Measurements from ENCODE around the gene EVI5L. TPM values are rescaled to one million over a fixed set of nuclear protein-coding genes. Genes with fewer than 3 reads are reported as not detected.
"Not testable (repeated sequence)": the region's sequence is repeated elsewhere in the genome, so short reads cannot be mapped to it uniquely, and the experiment has no call there.

Gene EVI5L
- total RNA-seq, 4 donors from 2014 or later: 7.7 to 22.3 (median 14.9) TPM

- H3K4me3 ChIP-seq: peak overlapping the region in 1 of 4 donors; percentile 56
- H3K27me3 ChIP-seq: peaks cover 0 to 10% of the 10 kb centered on the region in 2 donors
- DNase-seq: no peak
- no peaks in the 10 kb centered on the region for H3K36me3 ChIP-seq
- H3K9me3 ChIP-seq: no peaks in the 10 kb centered on the region
- TF ChIP-seq POLR2A (IDR thresholded peaks at IDR 0.05) (no peak), CTCF (IDR thresholded peaks at IDR 0.05) (no peak)
- H3K27ac ChIP-seq: no peak overlapping the region
- peaks cover 0 to 12% (median 0%) of the 10 kb centered on the region in 4 donors for H3K4me1 ChIP-seq
Measured at GRCh38 chr19:7887408-7888144, 57.6 kb downstream of the EVI5L start.

GRCh38 chr19:7888145-7888825 is 58.3 kb downstream of the EVI5L start, which contains the start of gene LRRC8E:
Gene LRRC8E, plus strand, starts transcription at chr19:7888510. Its CDS starts 7,094 bp downstream, at chr19:7895604.
- H3K27ac ChIP-seq: no peak within 1 kb of the TSS
- peaks cover 0 to 12% (median 0%) of the 10 kb centered on the region in 4 donors for H3K4me1 ChIP-seq

GRCh38 chr19:7888826-7889217 is 58.8 kb downstream of the EVI5L start:
- no peak for TF ChIP-seq CTCF (IDR thresholded peaks at IDR 0.05)
- TF ChIP-seq POLR2A (IDR thresholded peaks at IDR 0.05): no peak
- Histone ChIP-seq H3K27me3 (peaks cover 0 to 10% of the 10 kb centered on the region in 2 donors), H3K4me1 (peaks cover 0 to 12% (median 0%) of the 10 kb centered on the region in 4 donors), H3K36me3 (no peaks in the 10 kb centered on the region), H3K9me3 (no peaks in the 10 kb centered on the region), H3K27ac (no peak overlapping the region), H3K4me3 (peak overlapping the region in 2 of 4 donors; percentile 53 to 56)
- no peak for DNase-seq

More at GRCh38 chr19:7888145-7888825, 58.3 kb downstream of the EVI5L start, which contains the start of gene LRRC8E:
- no peak for TF ChIP-seq POLR2A (IDR thresholded peaks at IDR 0.05)
- no peak for TF ChIP-seq CTCF (IDR thresholded peaks at IDR 0.05)
- DNase-seq: peak in 2 of 3 donors; percentile 79 to 86
- no peaks in the 10 kb centered on the region for H3K36me3 ChIP-seq
- peak within 1 kb of the TSS in 2 of 4 donors; percentile 53 to 56 for H3K4me3 ChIP-seq
- no peaks in the 10 kb centered on the region for H3K9me3 ChIP-seq
- H3K27me3 ChIP-seq: peaks cover 0 to 10% of the 10 kb centered on the region in 2 donors

GRCh38 chr19:7893362-7894101 is 63.5 kb downstream of the EVI5L start:
- H3K36me3 ChIP-seq, DNase-seq, H3K9me3 ChIP-seq, H3K27ac ChIP-seq, H3K27me3 ChIP-seq, H3K4me3 ChIP-seq: not testable (repeated sequence)
- peaks cover 0 to 11% (median 0%) of the 10 kb centered on the region in 4 donors for H3K4me1 ChIP-seq

- no peaks in the 10 kb centered on the region for H3K9me3 ChIP-seq
- peaks cover 0 to 5% (median 0%) of the 10 kb centered on the region in 4 donors for H3K4me1 ChIP-seq
- TF ChIP-seq CTCF (IDR thresholded peaks at IDR 0.05) (no peak), POLR2A (IDR thresholded peaks at IDR 0.05) (no peak)
- H3K27ac ChIP-seq: no peak overlapping the region
- peak in 1 of 3 donors; percentile 51 for DNase-seq
- no peaks in the 10 kb centered on the region for H3K36me3 ChIP-seq
- H3K4me3 ChIP-seq: no peak overlapping the region
- H3K27me3 ChIP-seq: no peaks in the 10 kb centered on the region
Measured at GRCh38 chr19:7894612-7895309, 64.7 kb downstream of the EVI5L start.
